ENCODE results near the gene EMILIN3.

GRCh38 chr20:41330343-41330720 is 36.3 kb downstream of the EMILIN3 start:
- TF ChIP-seq CTCF (IDR thresholded peaks at IDR 0.05), result no peak
- no peak for TF ChIP-seq CBX2 (IDR thresholded peaks at IDR 0.05; ENCODE audit: borderline replicate concordance, low read depth)
- no peak for TF ChIP-seq MAX (IDR thresholded peaks at IDR 0.05)
- no peak for TF ChIP-seq CBX8 (IDR thresholded peaks at IDR 0.05)
- no peak for TF ChIP-seq EP300 (IDR thresholded peaks at IDR 0.05)
- TF ChIP-seq CHD4 (IDR thresholded peaks at IDR 0.05; ENCODE audit: borderline replicate concordance), result no peak
- TF ChIP-seq ZNF302 (CRISPR knock-in tag; IDR thresholded peaks at IDR 0.05), result no peak
- no peak for TF ChIP-seq NFE2L2 (conservative IDR thresholded peaks at IDR 0.05; ENCODE audit: low read length)
